ENCODE measurements around the gene TRMU.
A peak's percentile ranks its signal among the peaks of the same experiment; 100 is the strongest.
"Not testable (repeated sequence)": the region's sequence is repeated elsewhere in the genome, so short reads cannot be mapped to it uniquely, and the experiment has no call there.

The TRMU gene

GRCh38 chr22:46293577-46294260, 41.8 kb upstream of the TRMU start:
- Mint-ChIP-seq H3K4me3 (peak overlapping the region; percentile 51 to 62), H3K27ac (peak overlapping the region; percentile 84 to 88), H3K36me3 (ENCODE audit: insufficient read depth) (peaks cover 56% of the 10 kb centered on the region), H3K9me3 (no peaks in the 10 kb centered on the region), H3K4me1 (ENCODE audit: low read depth in 2 of 2) (peaks cover 44 to 60% of the 10 kb centered on the region in 2 donors), H3K27me3 (no peaks in the 10 kb centered on the region)
- DNase-seq, result no peak
- ATAC-seq (replicated peaks), result no peak

- DNase-seq, result no peak
- no peaks in the 10 kb centered on the region for H3K9me3 Mint-ChIP-seq
- H3K27ac Mint-ChIP-seq, result peak overlapping the region in 1 of 2 donors; percentile 98
- H3K36me3 Mint-ChIP-seq (ENCODE audit: insufficient read depth), result peaks cover 50% of the 10 kb centered on the region
- H3K4me3 Mint-ChIP-seq, result peak overlapping the region; percentile 95
- ATAC-seq (replicated peaks), result no peak
- H3K27me3 Mint-ChIP-seq, result no peaks in the 10 kb centered on the region
- peaks cover 37 to 50% of the 10 kb centered on the region in 2 donors for H3K4me1 Mint-ChIP-seq (ENCODE audit: low read depth in 2 of 2)
These were observed 40.7 kb upstream of the TRMU start for GRCh38 chr22:46294784-46295183.

- ATAC-seq (replicated peaks) (no peak), DNase-seq (no peak)
- no peaks in the 10 kb centered on the region for H3K9me3 Mint-ChIP-seq
- H3K27me3 Mint-ChIP-seq, result no peaks in the 10 kb centered on the region
- H3K27ac Mint-ChIP-seq, result peak overlapping the region in 1 of 2 donors; percentile 98
- peak overlapping the region; percentile 95 for H3K4me3 Mint-ChIP-seq
- H3K36me3 Mint-ChIP-seq (ENCODE audit: insufficient read depth), result peaks cover 43% of the 10 kb centered on the region
- peaks cover 33 to 43% of the 10 kb centered on the region in 2 donors for H3K4me1 Mint-ChIP-seq (ENCODE audit: low read depth in 2 of 2)
These were observed 40.1 kb upstream of the TRMU start for GRCh38 chr22:46295277-46295971.

GRCh38 chr22:46296257-46297150, 39.0 kb upstream of the TRMU start, which contains the start of gene GTSE1:
Gene GTSE1, plus strand, starts transcription at chr22:46296870. Its CDS starts 531 bp downstream, at chr22:46297401.
- H3K9me3 Mint-ChIP-seq, result no peaks in the 10 kb centered on the region
- ATAC-seq (replicated peaks) (peak; percentile 97), DNase-seq (peak; percentile 94 to 96 (median 95))
- peaks cover 35% of the 10 kb centered on the region for H3K36me3 Mint-ChIP-seq (ENCODE audit: insufficient read depth)
- peaks cover 27 to 35% of the 10 kb centered on the region in 2 donors for H3K4me1 Mint-ChIP-seq (ENCODE audit: low read depth in 2 of 2)
- no peaks in the 10 kb centered on the region for H3K27me3 Mint-ChIP-seq
- peak within 1 kb of the TSS; percentile 95 for H3K4me3 Mint-ChIP-seq
- H3K27ac Mint-ChIP-seq, result peak within 1 kb of the TSS; percentile 98

- H3K4me3 Mint-ChIP-seq, result peak overlapping the region; percentile 95
- peaks cover 30% of the 10 kb centered on the region for H3K36me3 Mint-ChIP-seq (ENCODE audit: insufficient read depth)
- H3K27ac Mint-ChIP-seq, result peak overlapping the region; percentile 17 to 98
- peaks cover 26 to 35% of the 10 kb centered on the region in 2 donors for H3K4me1 Mint-ChIP-seq (ENCODE audit: low read depth in 2 of 2)
- no peaks in the 10 kb centered on the region for H3K9me3 Mint-ChIP-seq
- DNase-seq (no peak), ATAC-seq (replicated peaks) (no peak)
- H3K27me3 Mint-ChIP-seq, result no peaks in the 10 kb centered on the region
These were observed 38.2 kb upstream of the TRMU start for GRCh38 chr22:46297151-46297812.

- Mint-ChIP-seq H3K4me1 (ENCODE audit: low read depth in 2 of 2) (peaks cover 17 to 25% of the 10 kb centered on the region in 2 donors), H3K36me3 (ENCODE audit: insufficient read depth) (peaks cover 18% of the 10 kb centered on the region), H3K27ac (no peak overlapping the region), H3K9me3 (no peaks in the 10 kb centered on the region), H3K4me3 (peak overlapping the region in 1 of 2 donors; percentile 9), H3K27me3 (no peaks in the 10 kb centered on the region)
- ATAC-seq (replicated peaks), result no peak
- DNase-seq, result no peak
These were observed 36.4 kb upstream of the TRMU start for GRCh38 chr22:46299101-46299500.

GRCh38 chr22:46300491-46300890, 35.0 kb upstream of the TRMU start:
- no peak for DNase-seq
- Mint-ChIP-seq H3K9me3 (no peaks in the 10 kb centered on the region), H3K27ac (no peak overlapping the region), H3K4me1 (ENCODE audit: low read depth in 2 of 2) (peaks cover 10 to 18% of the 10 kb centered on the region in 2 donors), H3K4me3 (no peak overlapping the region), H3K27me3 (no peaks in the 10 kb centered on the region), H3K36me3 (ENCODE audit: insufficient read depth) (peaks cover 18% of the 10 kb centered on the region)
- ATAC-seq (replicated peaks), result no peak

GRCh38 chr22:46303347-46303965, 32.1 kb upstream of the TRMU start:
- Mint-ChIP-seq H3K27ac (no peak overlapping the region), H3K4me1 (ENCODE audit: low read depth in 2 of 2) (no peaks in the 10 kb centered on the region), H3K36me3 (ENCODE audit: insufficient read depth) (peaks cover 5% of the 10 kb centered on the region), H3K9me3 (no peaks in the 10 kb centered on the region), H3K4me3 (no peak overlapping the region), H3K27me3 (no peaks in the 10 kb centered on the region)
- DNase-seq (no peak), ATAC-seq (replicated peaks) (no peak)

GRCh38 chr22:46308283-46308988, 27.1 kb upstream of the TRMU start:
- Mint-ChIP-seq H3K4me1 (ENCODE audit: low read depth in 2 of 2) (peaks cover 0 to 2% of the 10 kb centered on the region in 2 donors), H3K27ac (peak overlapping the region in 1 of 2 donors; percentile 35), H3K36me3 (ENCODE audit: insufficient read depth) (peaks cover 8% of the 10 kb centered on the region), H3K4me3 (no peak overlapping the region), H3K27me3 (no peaks in the 10 kb centered on the region), H3K9me3 (no peaks in the 10 kb centered on the region)
- DNase-seq (no peak), ATAC-seq (replicated peaks) (no peak)

- no peaks in the 10 kb centered on the region for H3K27me3 Mint-ChIP-seq
- ATAC-seq (replicated peaks) (no peak), DNase-seq (no peak)
- no peak overlapping the region for H3K4me3 Mint-ChIP-seq
- peaks cover 0 to 2% of the 10 kb centered on the region in 2 donors for H3K4me1 Mint-ChIP-seq (ENCODE audit: low read depth in 2 of 2)
- no peaks in the 10 kb centered on the region for H3K9me3 Mint-ChIP-seq
- H3K27ac Mint-ChIP-seq, result peak overlapping the region; percentile 39 to 55
- peaks cover 5% of the 10 kb centered on the region for H3K36me3 Mint-ChIP-seq (ENCODE audit: insufficient read depth)
These were observed 25.9 kb upstream of the TRMU start for GRCh38 chr22:46309526-46310085.

- Mint-ChIP-seq H3K4me3 (no peak overlapping the region), H3K27me3 (no peaks in the 10 kb centered on the region), H3K4me1 (ENCODE audit: low read depth in 2 of 2) (peaks cover 0 to 2% of the 10 kb centered on the region in 2 donors), H3K27ac (no peak overlapping the region), H3K9me3 (no peaks in the 10 kb centered on the region), H3K36me3 (ENCODE audit: insufficient read depth) (peaks cover 5% of the 10 kb centered on the region)
- no peak for DNase-seq
- ATAC-seq (replicated peaks), result no peak
These were observed 23.5 kb upstream of the TRMU start for GRCh38 chr22:46312056-46312455.

- DNase-seq; H3K27me3 Mint-ChIP-seq; ATAC-seq (replicated peaks); H3K9me3 Mint-ChIP-seq; H3K4me1 Mint-ChIP-seq (ENCODE audit: low read depth in 2 of 2); H3K36me3 Mint-ChIP-seq (ENCODE audit: insufficient read depth); H3K27ac Mint-ChIP-seq; H3K4me3 Mint-ChIP-seq: not testable (repeated sequence)
These were observed 22.7 kb upstream of the TRMU start for GRCh38 chr22:46312848-46313247.
